Skeletal muscle cell (primary cell): Measurements from ENCODE around the gene CERS6.

Source experiments
- DNase-seq: peaks from one replicate; pipeline ENCODE4 v3.0.0-alpha.2; 2010; ENCODE audit warnings: low read depth
- H3K4me3 ChIP-seq: 2 replicates; pipeline ENCODE4 v1.5.1; 2011; ENCODE audit warnings: low read depth, mild to moderate bottlenecking, control low read depth, low read length, moderate library complexity

CERS6 gene

GRCh38 chr2:168705534-168706470 is 249.7 kb downstream of the CERS6 start:
- no peak overlapping the region for H3K4me3 ChIP-seq
- DNase-seq: no peak

- DNase-seq: no peak
- no peak overlapping the region for H3K4me3 ChIP-seq
These were observed 250.7 kb downstream of the CERS6 start for GRCh38 chr2:168706806-168707205.

- no peak for DNase-seq
- no peak overlapping the region for H3K4me3 ChIP-seq
These were observed 252.0 kb downstream of the CERS6 start for GRCh38 chr2:168708080-168708479.

GRCh38 chr2:168710754-168711467 is 254.8 kb downstream of the CERS6 start:
- no peak overlapping the region for H3K4me3 ChIP-seq
- DNase-seq: no peak

- H3K4me3 ChIP-seq: no peak overlapping the region
- no peak for DNase-seq
These were observed 256.0 kb downstream of the CERS6 start for GRCh38 chr2:168712053-168712452.

GRCh38 chr2:168713325-168713724 is 257.3 kb downstream of the CERS6 start:
- H3K4me3 ChIP-seq: no peak overlapping the region
- no peak for DNase-seq

GRCh38 chr2:168715849-168716248 is 259.8 kb downstream of the CERS6 start:
- DNase-seq: no peak
- no peak overlapping the region for H3K4me3 ChIP-seq

- H3K4me3 ChIP-seq: no peak overlapping the region
- DNase-seq: no peak
These were observed 260.8 kb downstream of the CERS6 start for GRCh38 chr2:168716839-168717238.

- no peak overlapping the region for H3K4me3 ChIP-seq
- no peak for DNase-seq
These were observed 261.9 kb downstream of the CERS6 start for GRCh38 chr2:168717790-168718502.

GRCh38 chr2:168718622-168719021 is 262.6 kb downstream of the CERS6 start:
- DNase-seq: no peak
- no peak overlapping the region for H3K4me3 ChIP-seq

- H3K4me3 ChIP-seq: no peak overlapping the region
These were observed 263.4 kb downstream of the CERS6 start for GRCh38 chr2:168719446-168719845.

GRCh38 chr2:168722592-168722991 is 266.5 kb downstream of the CERS6 start:
- peak; percentile 77 for DNase-seq
- H3K4me3 ChIP-seq: no peak overlapping the region

More at GRCh38 chr2:168719446-168719845, 263.4 kb downstream of the CERS6 start:
- no peak for DNase-seq

GRCh38 chr2:168723275-168723899 is 267.3 kb downstream of the CERS6 start:
- no peak for DNase-seq
- no peak overlapping the region for H3K4me3 ChIP-seq

- no peak overlapping the region for H3K4me3 ChIP-seq
- no peak for DNase-seq
These were observed 270.3 kb downstream of the CERS6 start for GRCh38 chr2:168726375-168726774.

- H3K4me3 ChIP-seq: no peak overlapping the region
These were observed 271.9 kb downstream of the CERS6 start for GRCh38 chr2:168727904-168728470.

GRCh38 chr2:168729455-168729854 is 273.4 kb downstream of the CERS6 start:
- no peak overlapping the region for H3K4me3 ChIP-seq
- no peak for DNase-seq

More at GRCh38 chr2:168727904-168728470, 271.9 kb downstream of the CERS6 start:
- DNase-seq: no peak

- no peak for DNase-seq
- no peak overlapping the region for H3K4me3 ChIP-seq
These were observed 274.3 kb downstream of the CERS6 start for GRCh38 chr2:168730344-168730743.

GRCh38 chr2:168731002-168731401 is 274.9 kb downstream of the CERS6 start:
- H3K4me3 ChIP-seq: no peak overlapping the region
- no peak for DNase-seq

GRCh38 chr2:168731616-168732015 is 275.5 kb downstream of the CERS6 start:
- DNase-seq: no peak
- H3K4me3 ChIP-seq: no peak overlapping the region
